H4 (cell line): ENCODE measurements around the gene TMEM98. TPM values are rescaled to one million over a fixed set of nuclear protein-coding genes. Genes with fewer than 3 reads are reported as not detected.
"Not testable (repeated sequence)": the region's sequence is repeated elsewhere in the genome, so short reads cannot be mapped to it uniquely, and the experiment has no call there.

Source experiments
- DNase-seq: peaks from one replicate; pipeline ENCODE4 v3.0.0-alpha.2; 2015; ENCODE audit warnings: low spot score
- total RNA-seq: library from RNA; depleted of rRNA; stranded (reverse); fragments of >200 nt; shearing (Covaris generic); gene quantifications from 2 replicates; pipeline ENCODE4 v1.2.3, GENCODE V29; 2014; rRNA removed

The TMEM98 gene
- 23.9 and 40.1 TPM in 2 replicates for total RNA-seq

- no peak for DNase-seq
These were observed at the start of gene TMEM98 for GRCh38 chr17:32927724-32928585. Gene TMEM98 (plus strand): TSS chr17:32928153. CDS start chr17:32931529, 3,376 bp downstream.

- DNase-seq: no peak
These were observed 49.7 kb upstream of the TMEM98 start for GRCh38 chr17:32878211-32878610.

GRCh38 chr17:32879134-32879533 lies 48.8 kb upstream of the TMEM98 start:
- no peak for DNase-seq

GRCh38 chr17:32880671-32881453 lies 47.1 kb upstream of the TMEM98 start:
- no peak for DNase-seq

- no peak for DNase-seq
These were observed 45.9 kb upstream of the TMEM98 start for GRCh38 chr17:32882029-32882428.

GRCh38 chr17:32882734-32883133 lies 45.2 kb upstream of the TMEM98 start:
- no peak for DNase-seq

GRCh38 chr17:32886951-32887350 lies 41.0 kb upstream of the TMEM98 start:
- not testable (repeated sequence) for DNase-seq

GRCh38 chr17:32887410-32887809 lies 40.5 kb upstream of the TMEM98 start:
- DNase-seq: not testable (repeated sequence)

GRCh38 chr17:32894245-32894644 lies 33.7 kb upstream of the TMEM98 start:
- no peak for DNase-seq

- DNase-seq: no peak
These were observed 31.2 kb upstream of the TMEM98 start for GRCh38 chr17:32896647-32897258.

- no peak for DNase-seq
These were observed 28.5 kb upstream of the TMEM98 start for GRCh38 chr17:32899236-32900013.

GRCh38 chr17:32901743-32902142 lies 26.2 kb upstream of the TMEM98 start:
- DNase-seq: no peak

GRCh38 chr17:32903774-32904673 lies 23.9 kb upstream of the TMEM98 start:
- no peak for DNase-seq

- no peak for DNase-seq
These were observed 23.1 kb upstream of the TMEM98 start for GRCh38 chr17:32904891-32905290.

GRCh38 chr17:32907583-32907982 lies 20.4 kb upstream of the TMEM98 start:
- no peak for DNase-seq

GRCh38 chr17:32909787-32910369 lies 18.1 kb upstream of the TMEM98 start:
- DNase-seq: peak; percentile 84

GRCh38 chr17:32910769-32911168 lies 17.2 kb upstream of the TMEM98 start:
- DNase-seq: no peak

- peak; percentile 67 for DNase-seq
These were observed 15.6 kb upstream of the TMEM98 start for GRCh38 chr17:32912218-32912897.

- DNase-seq: no peak
These were observed 14.4 kb upstream of the TMEM98 start for GRCh38 chr17:32913593-32913992.
